K562 treated with DMSO at 1 percent for 24 hours (cell line): ENCODE results near the gene RECK. TPM values are rescaled to one million over a fixed set of nuclear protein-coding genes. Genes with fewer than 3 reads are reported as not detected.

Experiments
- total RNA-seq: library from RNA; unstranded; fragments of 300-600 nt; gene quantifications from 2 replicates; pipeline ENCODE4 v1.2.3, GENCODE V29; 2022; ENCODE audit warnings: low read depth; ENCODE audit not compliant: insufficient read depth

Gene RECK, protein sequence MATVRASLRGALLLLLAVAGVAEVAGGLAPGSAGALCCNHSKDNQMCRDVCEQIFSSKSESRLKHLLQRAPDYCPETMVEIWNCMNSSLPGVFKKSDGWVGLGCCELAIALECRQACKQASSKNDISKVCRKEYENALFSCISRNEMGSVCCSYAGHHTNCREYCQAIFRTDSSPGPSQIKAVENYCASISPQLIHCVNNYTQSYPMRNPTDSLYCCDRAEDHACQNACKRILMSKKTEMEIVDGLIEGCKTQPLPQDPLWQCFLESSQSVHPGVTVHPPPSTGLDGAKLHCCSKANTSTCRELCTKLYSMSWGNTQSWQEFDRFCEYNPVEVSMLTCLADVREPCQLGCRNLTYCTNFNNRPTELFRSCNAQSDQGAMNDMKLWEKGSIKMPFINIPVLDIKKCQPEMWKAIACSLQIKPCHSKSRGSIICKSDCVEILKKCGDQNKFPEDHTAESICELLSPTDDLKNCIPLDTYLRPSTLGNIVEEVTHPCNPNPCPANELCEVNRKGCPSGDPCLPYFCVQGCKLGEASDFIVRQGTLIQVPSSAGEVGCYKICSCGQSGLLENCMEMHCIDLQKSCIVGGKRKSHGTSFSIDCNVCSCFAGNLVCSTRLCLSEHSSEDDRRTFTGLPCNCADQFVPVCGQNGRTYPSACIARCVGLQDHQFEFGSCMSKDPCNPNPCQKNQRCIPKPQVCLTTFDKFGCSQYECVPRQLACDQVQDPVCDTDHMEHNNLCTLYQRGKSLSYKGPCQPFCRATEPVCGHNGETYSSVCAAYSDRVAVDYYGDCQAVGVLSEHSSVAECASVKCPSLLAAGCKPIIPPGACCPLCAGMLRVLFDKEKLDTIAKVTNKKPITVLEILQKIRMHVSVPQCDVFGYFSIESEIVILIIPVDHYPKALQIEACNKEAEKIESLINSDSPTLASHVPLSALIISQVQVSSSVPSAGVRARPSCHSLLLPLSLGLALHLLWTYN
- total RNA-seq: 0.28 and 0.42 TPM in 2 replicates

GRCh38 chr9:36036780-36037548 is at the start of gene RECK:
Gene RECK (plus strand): TSS chr9:36036913. CDS start chr9:36036999, 86 bp downstream.

DNA sequence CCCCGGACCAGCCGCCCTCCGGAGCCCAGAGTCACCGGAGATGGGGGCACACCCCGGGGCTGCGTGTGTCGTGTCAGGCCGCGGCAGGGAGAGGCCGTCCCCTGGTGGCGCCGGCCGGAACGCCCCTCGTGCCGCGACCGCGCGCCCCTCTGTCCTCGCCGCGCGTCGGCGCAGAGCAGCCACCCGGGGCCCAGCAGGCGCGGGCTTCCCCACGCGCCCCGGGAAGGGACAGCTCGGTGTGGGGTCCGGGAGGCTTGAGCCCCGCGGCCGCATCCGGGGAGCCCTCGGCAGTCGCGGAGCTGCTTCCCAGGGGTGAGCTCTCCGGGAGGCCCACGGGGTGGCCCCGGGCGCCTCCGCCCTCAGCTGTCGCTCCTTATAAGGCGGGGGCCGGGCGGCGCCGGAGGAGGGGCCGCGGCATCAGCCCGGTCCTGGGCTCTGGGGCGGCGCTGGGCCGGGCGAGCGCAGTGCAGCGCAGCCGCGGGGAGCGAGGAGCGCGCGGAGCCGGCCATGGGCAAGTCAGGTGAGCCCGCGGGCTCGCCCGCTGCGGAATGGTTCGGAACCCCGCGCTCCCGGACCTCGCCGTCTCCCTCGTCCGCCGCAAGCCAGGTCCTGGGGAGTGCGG is 99.7 kb downstream of the RECK start, which contains the start of gene GLIPR2:
Gene GLIPR2 (plus strand): TSS at position 462 of the 622 bp plus-strand sequence. CDS start 46 bp downstream, at position 508.

DNA sequence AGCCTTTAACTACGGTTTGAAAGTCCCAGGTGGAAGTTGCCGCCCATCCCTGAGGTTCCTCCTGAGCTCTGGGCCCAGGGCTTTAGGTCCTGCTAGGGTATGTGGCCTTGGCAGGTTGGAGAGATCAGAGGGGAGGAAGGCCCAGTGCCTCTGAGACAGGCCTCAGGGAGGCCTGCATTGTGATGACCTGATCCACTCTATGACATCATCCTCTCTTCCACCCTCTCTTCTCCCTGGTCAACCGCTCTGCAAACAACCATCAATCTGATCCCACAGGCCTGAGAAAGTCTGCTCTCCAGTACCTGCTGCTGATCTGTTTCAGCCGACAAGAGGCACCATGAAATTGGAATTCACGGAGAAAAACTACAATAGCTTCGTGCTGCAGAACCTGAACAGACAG is 132.5 kb downstream of the RECK start, which contains the start of gene CCIN:
Gene CCIN (plus strand): TSS at position 223 of the 400 bp plus-strand sequence. CDS start 115 bp downstream, at position 338.

Other genes with a start within 250 kb of the RECK start
- gene NPR2, start 245.3 kb upstream of the RECK start, total RNA-seq: 3.9 TPM in 2 replicates
- not detected in 2 replicates for gene SPAG8, start 224.7 kb upstream of the RECK start, total RNA-seq
- 101 and 102 TPM in 2 replicates for gene HINT2, start 221.9 kb upstream of the RECK start, total RNA-seq
- not detected in 2 replicates for gene FAM221B, start 208.2 kb upstream of the RECK start, total RNA-seq
- gene TMEM8B, start 207.7 kb upstream of the RECK start, total RNA-seq: 7.2 and 8.5 TPM in 2 replicates
- gene OR13J1, start 166.5 kb upstream of the RECK start, total RNA-seq: not detected in 2 replicates
- gene HRCT1, start 130.7 kb upstream of the RECK start, total RNA-seq: not detected in 2 replicates
- not detected in 2 replicates for gene SPAAR, start 127.4 kb upstream of the RECK start, total RNA-seq
- gene OR2S2, start 78.8 kb upstream of the RECK start, total RNA-seq: not detected in 2 replicates
- 5.1 and 7.3 TPM in 2 replicates for gene GLIPR2, start 99.8 kb downstream of the RECK start, total RNA-seq
- gene CCIN, start 132.5 kb downstream of the RECK start, total RNA-seq: not detected in 2 replicates
- 298 and 301 TPM in 2 replicates for gene CLTA, start 154.0 kb downstream of the RECK start, total RNA-seq
- 10.7 and 11.8 TPM in 2 replicates for gene GNE, start 221.5 kb downstream of the RECK start, total RNA-seq